MCF 10A (cell line): ENCODE results near the gene TRRAP. TPM values are rescaled to one million over a fixed set of nuclear protein-coding genes. Genes with fewer than 3 reads are reported as not detected.

Experiments used
- BruUV-seq: library from RNA; stranded (reverse); fragments of 400-500 nt; replicated peaks from 2 replicates; lab custom pipeline; 2021; lab: Mats Ljungman, UMichigan
- CTCF ChIA-PET: fragments of 300-600 bp; sonication (Branson Sonifier 250); formaldehyde crosslinking; extraction: SDS; loops from one replicate; lab custom pipeline; 2021; ENCODE audit warnings: antibody characterized with exemption, inconsistent platforms; lab: Yijun Ruan, JAX
- POLR2A ChIA-PET: fragments of 300-600, 350-650 bp; sonication (Branson Sonifier 250); formaldehyde crosslinking; extraction: SDS; loops from one replicate; lab custom pipeline; 2020; ENCODE audit warnings: antibody characterized with exemption, inconsistent platforms; lab: Yijun Ruan, JAX
- DNase-seq: peaks from one replicate; pipeline ENCODE4 v3.0.0-alpha.2; 2018; ENCODE audit not compliant: unreplicated experiment
- H3K27ac Mint-ChIP-seq: one replicate; pipeline ENCODE4 v1.8.0; 2022; ENCODE audit warnings: mild to moderate bottlenecking, low read depth, mixed read lengths; ENCODE audit not compliant: unreplicated experiment
- H3K27me3 Mint-ChIP-seq: one replicate; pipeline ENCODE4 v1.8.0; 2022; ENCODE audit warnings: mixed read lengths; ENCODE audit not compliant: insufficient read depth, unreplicated experiment
- H3K36me3 Mint-ChIP-seq: one replicate; pipeline ENCODE4 v1.8.0; 2022; ENCODE audit warnings: mild to moderate bottlenecking, moderate library complexity, mixed read lengths; ENCODE audit not compliant: insufficient read depth, unreplicated experiment
- H3K4me1 Mint-ChIP-seq: one replicate; pipeline ENCODE4 v1.8.0; 2022; ENCODE audit warnings: mixed read lengths; ENCODE audit not compliant: insufficient read depth, unreplicated experiment
- H3K4me3 Mint-ChIP-seq: one replicate; pipeline ENCODE4 v1.8.0; 2022; ENCODE audit warnings: mild to moderate bottlenecking, moderate library complexity, mixed read lengths; ENCODE audit not compliant: unreplicated experiment
- H3K9me3 Mint-ChIP-seq: one replicate; pipeline ENCODE4 v1.8.0; 2022; ENCODE audit warnings: mixed read lengths; ENCODE audit not compliant: unreplicated experiment
- intact Hi-C: fragments of 100-400 bp; cut with micrococcal nuclease; formaldehyde crosslinking; loops from 2 replicates; pipeline ENCODE4 v1.14.1; 2022
- total RNA-seq: library from RNA; stranded (reverse); gene quantifications from 2 replicates; pipeline ENCODE4 v1.2.3, GENCODE V29; 2022
- TF ChIP-seq, protein P1 (sequence below): fragments of 200-600 bp; IDR thresholded peaks from one replicate; pipeline ENCODE4 v1.8.0; 2022; ENCODE audit warnings: antibody characterized with exemption, mild to moderate bottlenecking; ENCODE audit not compliant: unreplicated experiment

TRRAP gene
- total RNA-seq, 1 experiment from 2014 or later, result 30.4 TPM

DNA sequence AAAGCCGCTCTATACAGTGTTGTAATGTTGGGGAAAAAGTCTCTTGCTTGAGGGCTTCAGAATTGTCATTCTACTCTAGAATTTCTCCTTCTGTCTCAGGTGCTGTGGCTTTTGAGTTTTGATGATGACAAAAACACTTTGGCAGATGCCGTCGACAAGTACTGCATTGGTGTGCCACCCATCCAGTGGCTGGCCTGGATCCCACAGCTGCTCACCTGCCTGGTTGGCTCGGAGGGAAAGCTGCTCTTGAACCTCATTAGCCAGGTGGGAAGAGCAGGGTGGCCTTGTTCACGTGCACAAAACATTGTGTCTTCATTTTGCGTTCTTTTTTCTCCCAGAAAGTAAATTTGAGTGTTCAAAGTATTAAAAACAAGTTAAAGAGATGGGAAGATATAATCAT, 112.0 kb downstream of the TRRAP start:
- Mint-ChIP-seq H3K4me1 (no peaks in the 10 kb centered on the region), H3K36me3 (peaks cover 92% of the 10 kb centered on the region), H3K4me3 (no peak overlapping the region), H3K9me3 (peaks cover 7% of the 10 kb centered on the region), H3K27me3 (no peaks in the 10 kb centered on the region), H3K27ac (no peak overlapping the region)
- CTCF ChIA-PET, result interaction anchor here (0.7 kb wide), 2 partner anchors 145 to 231 kb away, joined by 3 read pairs; no protein-coding TSS in a partner anchor
- BruUV-seq, result no TSS peak
- TF ChIP-seq, protein P1, sequence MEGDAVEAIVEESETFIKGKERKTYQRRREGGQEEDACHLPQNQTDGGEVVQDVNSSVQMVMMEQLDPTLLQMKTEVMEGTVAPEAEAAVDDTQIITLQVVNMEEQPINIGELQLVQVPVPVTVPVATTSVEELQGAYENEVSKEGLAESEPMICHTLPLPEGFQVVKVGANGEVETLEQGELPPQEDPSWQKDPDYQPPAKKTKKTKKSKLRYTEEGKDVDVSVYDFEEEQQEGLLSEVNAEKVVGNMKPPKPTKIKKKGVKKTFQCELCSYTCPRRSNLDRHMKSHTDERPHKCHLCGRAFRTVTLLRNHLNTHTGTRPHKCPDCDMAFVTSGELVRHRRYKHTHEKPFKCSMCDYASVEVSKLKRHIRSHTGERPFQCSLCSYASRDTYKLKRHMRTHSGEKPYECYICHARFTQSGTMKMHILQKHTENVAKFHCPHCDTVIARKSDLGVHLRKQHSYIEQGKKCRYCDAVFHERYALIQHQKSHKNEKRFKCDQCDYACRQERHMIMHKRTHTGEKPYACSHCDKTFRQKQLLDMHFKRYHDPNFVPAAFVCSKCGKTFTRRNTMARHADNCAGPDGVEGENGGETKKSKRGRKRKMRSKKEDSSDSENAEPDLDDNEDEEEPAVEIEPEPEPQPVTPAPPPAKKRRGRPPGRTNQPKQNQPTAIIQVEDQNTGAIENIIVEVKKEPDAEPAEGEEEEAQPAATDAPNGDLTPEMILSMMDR, result no peak
- no peak for DNase-seq
- POLR2A ChIA-PET, result no interaction called here
- intact Hi-C loops, result no loop called here

DNA sequence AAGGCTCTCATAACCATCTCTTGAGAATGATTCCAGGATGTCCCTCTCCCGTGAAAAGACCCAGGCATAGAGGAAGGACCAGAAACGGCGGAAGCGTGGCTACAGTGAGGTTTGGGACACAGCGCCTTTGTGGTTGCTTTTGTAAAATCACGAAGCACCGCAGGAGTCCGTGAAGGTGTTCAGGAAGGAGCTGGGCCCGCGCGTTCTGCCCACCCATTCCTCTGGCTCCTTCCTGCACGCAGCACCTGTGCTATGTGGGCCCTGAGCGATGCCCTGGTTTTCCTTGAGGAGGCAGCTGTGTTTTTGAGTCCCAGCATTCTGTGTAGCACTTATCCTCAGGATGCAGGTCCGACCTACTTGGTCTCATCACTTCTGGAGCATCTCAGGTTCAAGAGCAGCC, 112.8 kb downstream of the TRRAP start:
- Mint-ChIP-seq H3K4me3 (no peak overlapping the region), H3K36me3 (peaks cover 94% of the 10 kb centered on the region), H3K9me3 (peaks cover under 1% of the 10 kb centered on the region), H3K27me3 (no peaks in the 10 kb centered on the region), H3K4me1 (no peaks in the 10 kb centered on the region), H3K27ac (no peak overlapping the region)
- ChIA-PET CTCF (interaction anchor here (0.7 kb wide), 2 partner anchors 144 to 230 kb away, joined by 3 read pairs; no protein-coding TSS in a partner anchor), POLR2A (interaction anchor here (1.1 kb wide), 1 partner anchor 37 kb away, joined by 3 read pairs; no protein-coding TSS in a partner anchor)
- intact Hi-C loops, result no loop called here
- DNase-seq, result no peak
- no TSS peak for BruUV-seq
- TF ChIP-seq, protein P1, result no peak

DNA sequence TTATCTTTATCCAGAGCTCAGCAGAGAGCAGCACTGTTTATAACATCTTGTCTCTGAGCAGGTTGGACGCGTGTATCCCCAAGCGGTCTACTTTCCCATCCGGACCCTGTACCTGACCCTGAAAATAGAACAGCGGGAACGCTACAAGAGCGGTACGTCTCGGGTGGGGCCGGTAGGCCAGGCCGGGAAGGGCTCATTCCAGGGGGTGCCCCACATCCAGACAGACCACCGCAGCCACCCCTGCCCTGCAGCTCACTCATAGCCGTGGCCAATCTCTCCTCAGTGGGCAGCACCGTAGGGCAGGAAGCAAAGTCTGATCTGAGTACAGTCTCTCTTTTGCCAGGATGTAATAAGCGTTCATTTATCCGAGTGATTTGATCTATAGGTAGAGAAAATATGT, 113.7 kb downstream of the TRRAP start:
- no TSS peak for BruUV-seq
- peaks cover 89% of the 10 kb centered on the region for H3K36me3 Mint-ChIP-seq
- no peak overlapping the region for H3K4me3 Mint-ChIP-seq
- no peaks in the 10 kb centered on the region for H3K4me1 Mint-ChIP-seq
- no peak for DNase-seq
- no peaks in the 10 kb centered on the region for H3K9me3 Mint-ChIP-seq
- H3K27ac Mint-ChIP-seq, result no peak overlapping the region
- no peaks in the 10 kb centered on the region for H3K27me3 Mint-ChIP-seq
- POLR2A ChIA-PET, result interaction anchor here (0.6 to 1.1 kb wide), 2 partner anchors 12 to 36 kb away, joined by 3 read pairs; no protein-coding TSS in a partner anchor
- intact Hi-C loops, result no loop called here
- CTCF ChIA-PET, result no interaction called here
- TF ChIP-seq, protein P1, result no peak

DNA sequence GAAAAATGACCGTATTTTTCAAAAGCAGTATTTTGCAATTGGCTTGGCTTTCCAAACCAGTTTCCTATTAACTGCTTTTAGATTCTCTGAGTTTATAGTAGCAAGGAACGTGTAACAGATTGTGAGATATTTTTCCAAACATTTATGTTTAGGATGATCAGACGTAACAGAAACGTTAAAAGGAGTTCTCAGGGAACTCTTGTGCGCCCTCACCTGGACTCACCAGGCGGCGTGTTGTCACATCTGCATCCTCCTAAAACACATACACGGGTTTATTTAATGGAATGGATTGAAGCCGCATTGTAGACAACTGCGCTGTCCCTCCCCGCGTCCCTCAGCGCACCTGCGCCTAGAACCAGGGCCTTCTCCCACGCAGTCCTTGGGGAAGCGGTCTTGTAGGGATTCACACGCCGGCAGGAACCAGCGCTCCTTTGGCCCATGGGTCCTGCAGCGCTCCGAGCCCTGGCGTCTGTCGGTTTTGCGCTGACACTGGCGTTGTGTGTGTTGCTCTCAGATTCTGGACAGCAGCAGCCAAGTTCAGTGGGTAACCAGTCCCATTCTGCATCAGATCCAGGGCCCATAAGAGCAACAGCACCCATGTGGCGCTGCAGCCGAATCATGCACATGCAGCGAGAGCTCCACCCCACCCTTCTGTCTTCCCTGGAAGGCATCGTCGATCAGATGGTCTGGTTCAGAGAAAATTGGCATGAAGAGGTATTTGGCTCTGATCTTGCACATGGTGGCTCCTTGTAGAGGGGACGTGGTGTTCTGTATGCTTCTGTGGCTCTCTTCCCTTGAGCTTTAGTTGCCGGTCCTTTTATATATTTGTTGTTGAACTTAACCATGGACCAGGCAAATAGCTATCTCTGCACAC, 114.9 kb downstream of the TRRAP start:
- H3K4me3 Mint-ChIP-seq, result no peak overlapping the region
- ChIA-PET POLR2A (interaction anchor here (0.6 kb wide), 1 partner anchor 85 kb away, joined by 3 read pairs; no protein-coding TSS in a partner anchor), CTCF (no interaction called here)
- H3K27ac Mint-ChIP-seq, result no peak overlapping the region
- peaks cover 77% of the 10 kb centered on the region for H3K36me3 Mint-ChIP-seq
- H3K27me3 Mint-ChIP-seq, result no peaks in the 10 kb centered on the region
- no TSS peak for BruUV-seq
- TF ChIP-seq, protein P1, result no peak
- no peaks in the 10 kb centered on the region for H3K9me3 Mint-ChIP-seq
- intact Hi-C loops, result no loop called here
- H3K4me1 Mint-ChIP-seq, result no peaks in the 10 kb centered on the region
- no peak for DNase-seq
